Measurements from ENCODE around the gene CCDC181.
"Not testable (repeated sequence)": the region's sequence is repeated elsewhere in the genome, so short reads cannot be mapped to it uniquely, and the experiment has no call there.

CCDC181 gene

DNA sequence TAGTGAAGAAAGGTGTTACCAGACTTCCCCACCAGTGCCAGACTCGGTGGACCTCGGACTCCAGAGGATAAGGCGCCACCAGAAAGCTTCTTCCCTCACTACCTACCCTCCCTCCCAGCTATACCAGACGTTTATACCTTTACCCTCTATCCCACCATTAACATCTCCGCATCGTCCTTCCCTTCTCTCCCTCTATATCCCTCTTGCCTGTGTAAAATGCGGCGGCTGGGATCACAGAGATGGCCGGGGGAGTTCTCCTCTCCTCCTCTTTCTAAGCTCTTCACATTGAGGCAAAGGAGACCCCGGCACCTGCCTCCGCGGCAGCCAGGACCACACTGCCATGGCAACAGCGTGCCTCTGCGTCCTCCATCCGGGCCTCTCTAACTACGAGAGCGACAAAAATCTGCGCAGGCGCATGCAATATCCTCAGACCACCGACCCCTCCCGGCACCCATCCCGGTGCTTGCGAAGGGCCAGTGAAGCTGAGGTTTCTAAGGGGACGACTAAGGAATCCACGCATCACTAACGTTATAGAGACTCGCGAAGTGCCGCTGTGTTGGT lies at the start of gene CCDC181:
CCDC181 (minus strand) TSS at position 394 of the 561 bp plus-strand sequence. CDS start 2,547 bp downstream, outside the sequence.
- peak; percentile 11 to 16 for DNase-seq (ENCODE audit: extremely low read depth in 1 of 2, low read depth in 1 of 2)

DNA sequence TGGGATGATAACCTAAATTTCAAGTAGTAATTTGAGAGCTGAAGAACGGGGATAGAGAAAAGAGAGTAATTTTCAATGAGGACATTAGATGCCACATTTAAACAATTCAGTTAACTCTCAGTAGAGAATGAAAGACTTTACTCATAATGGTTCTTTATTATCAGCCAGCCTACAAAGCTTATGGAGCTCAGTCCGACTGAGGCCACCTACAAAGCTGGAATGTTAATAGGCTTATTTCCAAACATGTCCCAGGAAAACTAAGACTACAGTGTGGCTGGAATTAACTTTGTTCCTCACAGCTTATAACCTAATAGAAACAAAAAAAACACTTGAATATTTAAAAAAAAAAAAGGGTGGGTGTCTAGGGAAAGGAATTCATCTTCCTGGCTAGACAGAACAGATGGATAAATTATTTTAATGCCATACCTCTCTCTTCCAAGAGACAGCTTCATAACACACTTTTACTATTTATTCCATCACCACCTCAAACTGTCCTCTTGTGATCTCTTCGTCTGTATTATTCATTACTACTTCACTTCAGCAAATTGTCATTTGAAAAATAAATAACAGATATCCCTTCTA lies 48.6 kb upstream of the CCDC181 start:
- DNase-seq (ENCODE audit: extremely low read depth in 1 of 2, low read depth in 1 of 2): no peak

DNA sequence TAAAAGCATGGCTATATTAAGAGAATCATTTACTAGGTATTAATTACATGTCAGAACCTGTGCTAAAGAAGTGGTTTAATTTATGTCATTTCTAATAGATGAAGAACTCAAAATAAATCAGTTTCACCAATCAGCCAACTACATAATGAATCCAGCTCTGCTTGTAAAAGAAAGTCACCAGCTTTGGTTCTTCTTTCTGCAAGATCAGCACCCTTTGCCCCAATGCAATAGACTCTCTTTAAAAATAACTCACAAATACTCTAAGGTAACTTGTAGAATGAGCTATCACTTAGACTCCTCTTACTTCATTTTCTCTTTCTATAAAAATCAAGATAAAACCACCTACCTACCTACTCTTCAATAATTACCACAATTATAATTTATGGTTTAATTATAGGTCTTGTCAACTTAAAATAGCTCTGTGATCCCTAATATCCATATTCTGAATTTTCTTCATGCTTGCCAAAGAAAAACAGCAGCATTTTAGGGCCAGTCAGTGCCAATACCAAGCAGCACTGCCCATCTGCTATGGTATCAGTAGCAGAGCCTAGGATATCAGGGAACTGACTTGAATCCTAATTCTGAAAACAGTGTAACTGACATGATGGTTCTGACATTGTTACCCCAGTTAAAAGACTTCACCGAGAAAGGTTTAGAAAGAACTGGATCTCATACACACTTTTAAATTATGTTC lies 47.2 kb upstream of the CCDC181 start:
- no peak for DNase-seq (ENCODE audit: extremely low read depth in 1 of 2, low read depth in 1 of 2)

DNA sequence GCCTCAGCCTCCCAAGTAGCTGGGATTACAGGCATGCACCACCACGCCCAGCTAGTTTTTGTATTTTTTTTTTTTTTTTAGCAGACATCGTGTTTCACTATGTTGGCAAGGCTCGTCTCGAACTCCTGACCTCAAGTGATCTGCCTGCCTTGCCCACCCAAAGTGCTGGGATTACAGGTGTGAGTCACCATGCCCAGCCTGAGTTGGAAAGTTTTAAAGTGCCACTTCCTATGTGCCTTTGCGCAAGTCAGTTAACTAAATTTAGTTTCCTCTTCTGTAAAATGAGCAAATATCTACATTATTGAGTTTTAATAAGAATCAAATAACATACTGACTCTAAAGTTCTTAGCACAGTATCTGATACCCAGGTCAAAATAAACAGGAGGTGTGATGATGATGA lies 46.1 kb upstream of the CCDC181 start:
- no peak for DNase-seq (ENCODE audit: extremely low read depth in 1 of 2, low read depth in 1 of 2)

DNA sequence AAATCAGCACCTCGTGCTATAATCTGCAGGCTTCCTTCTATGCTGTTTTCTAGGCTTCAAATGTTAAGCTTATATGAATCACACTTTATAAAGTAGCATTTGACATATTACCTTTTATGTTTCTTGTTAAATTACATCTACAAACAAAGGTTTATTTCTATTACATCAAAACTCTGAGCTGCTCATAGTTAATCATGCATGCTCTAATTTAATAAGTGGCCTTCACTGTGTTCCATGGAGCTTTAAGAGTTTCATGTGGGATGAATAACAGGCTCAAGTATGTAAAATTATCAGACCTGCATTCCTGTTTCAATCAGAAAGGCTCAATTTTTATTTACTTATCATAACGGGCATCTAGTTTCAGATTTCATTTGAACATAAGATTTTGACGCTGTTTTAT lies 45.5 kb upstream of the CCDC181 start:
- DNase-seq (ENCODE audit: extremely low read depth in 1 of 2, low read depth in 1 of 2): no peak

DNA sequence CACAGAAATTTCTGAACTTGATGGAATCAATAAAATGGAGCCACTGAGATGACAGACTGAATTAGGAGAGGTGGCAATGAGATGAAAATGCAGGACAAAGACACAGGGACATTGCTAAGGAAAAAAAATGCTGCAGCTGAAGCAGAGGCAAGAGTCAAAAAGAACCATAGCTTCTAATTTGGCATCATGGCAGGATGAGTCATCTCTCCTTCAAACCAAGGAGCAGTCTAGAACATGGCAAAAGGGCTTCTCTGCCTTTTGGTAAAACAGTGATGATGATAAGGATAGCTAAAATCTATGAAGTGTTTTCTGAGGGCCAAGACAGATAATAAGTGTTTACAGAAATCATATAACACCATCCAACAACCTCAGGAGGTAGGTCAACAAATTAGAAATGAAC lies 41.7 kb upstream of the CCDC181 start:
- no peak for DNase-seq (ENCODE audit: extremely low read depth in 1 of 2, low read depth in 1 of 2)

DNA sequence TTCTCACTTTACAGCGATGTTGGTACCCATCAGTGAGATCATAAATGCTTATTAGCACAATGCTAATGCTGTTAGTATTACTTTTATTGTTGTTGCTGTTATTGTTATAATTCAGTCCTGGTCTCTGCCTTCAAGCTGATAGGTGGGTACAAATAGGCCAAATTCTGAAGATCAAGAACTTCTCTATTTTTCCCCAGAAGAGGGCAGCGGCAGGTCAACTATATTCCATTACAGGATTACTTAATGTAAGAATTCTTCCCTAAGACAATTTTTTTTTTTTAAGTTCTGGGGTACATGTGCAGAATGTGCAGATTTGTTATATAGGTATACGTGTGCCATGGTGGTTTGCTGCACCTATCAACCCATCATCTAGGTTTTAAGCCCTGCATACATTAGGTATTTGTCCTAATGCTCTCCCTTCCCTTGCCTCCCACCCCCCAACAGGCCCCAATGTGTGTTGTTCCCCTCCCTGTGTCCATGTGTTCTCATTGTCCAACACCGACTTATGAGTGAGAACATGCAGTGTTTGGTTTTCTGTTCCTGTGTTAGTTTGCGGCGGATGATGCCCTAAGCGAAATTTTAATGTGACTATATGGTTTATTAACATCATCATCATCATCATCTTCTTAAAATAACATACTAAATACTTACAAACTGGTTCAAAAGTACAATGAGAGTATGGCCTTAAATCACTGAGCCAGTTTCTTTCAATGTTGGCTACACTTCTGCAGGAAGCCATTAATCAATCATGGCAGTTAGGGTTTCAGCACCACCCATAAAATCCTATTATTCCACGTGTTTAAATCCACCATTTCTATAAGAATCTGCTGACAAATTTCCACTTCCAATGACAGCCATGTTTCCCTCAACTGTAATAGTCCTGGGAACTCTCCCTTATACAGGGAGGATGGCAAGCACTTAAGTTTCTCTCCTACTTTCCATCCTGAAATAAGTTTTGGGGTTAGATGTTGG lies 39.3 kb upstream of the CCDC181 start:
- DNase-seq (ENCODE audit: extremely low read depth in 1 of 2, low read depth in 1 of 2): no peak

DNA sequence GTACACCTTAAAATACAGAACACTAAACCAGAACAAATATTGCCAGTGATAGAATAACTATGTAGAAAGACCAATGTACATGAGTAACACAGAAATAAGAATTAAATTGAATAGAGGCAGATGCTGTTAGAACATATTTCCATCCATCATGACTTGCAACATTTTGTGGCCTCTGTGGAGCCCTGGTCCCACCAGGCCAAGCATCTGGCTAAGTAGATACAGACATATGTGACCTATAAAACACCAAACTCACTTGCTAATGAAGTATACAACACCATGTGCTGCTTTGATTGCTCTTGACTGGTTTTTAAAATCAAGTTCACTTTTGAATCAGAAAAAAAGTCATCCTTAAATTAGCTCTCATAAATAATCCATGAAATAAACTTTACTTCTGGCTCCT lies 38.0 kb upstream of the CCDC181 start:
- no peak for DNase-seq (ENCODE audit: extremely low read depth in 1 of 2, low read depth in 1 of 2)

- no peak for DNase-seq (ENCODE audit: extremely low read depth in 1 of 2, low read depth in 1 of 2)
Observed at GRCh38 chr1:169462385-169462784, 35.1 kb upstream of the CCDC181 start.

GRCh38 chr1:169461390-169462000 lies 34.2 kb upstream of the CCDC181 start:
- no peak for DNase-seq (ENCODE audit: extremely low read depth in 1 of 2, low read depth in 1 of 2)

- peak in 1 of 2 donors; percentile 0 for DNase-seq (ENCODE audit: extremely low read depth in 1 of 2, low read depth in 1 of 2)
Observed at GRCh38 chr1:169460191-169460833, 33.0 kb upstream of the CCDC181 start.

DNA sequence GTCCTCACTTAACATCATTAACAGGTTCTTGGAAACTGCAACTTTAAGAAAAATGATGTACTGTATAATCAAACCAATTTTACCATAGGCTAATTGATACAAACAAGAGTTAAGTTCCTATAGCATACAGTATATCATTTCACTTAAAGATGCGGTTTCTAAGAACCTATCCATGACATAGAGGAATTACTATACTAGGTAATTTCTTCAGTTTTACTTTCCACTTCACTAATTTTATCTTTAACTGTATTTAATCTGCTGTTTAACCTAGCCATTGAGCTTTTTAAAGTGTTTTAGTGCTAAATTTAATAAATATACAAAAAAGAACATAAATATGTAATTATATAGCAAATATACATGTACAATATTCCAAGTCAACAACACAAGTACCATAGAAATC lies 30.2 kb upstream of the CCDC181 start:
- no peak for DNase-seq (ENCODE audit: extremely low read depth in 1 of 2, low read depth in 1 of 2)

- DNase-seq (ENCODE audit: extremely low read depth in 1 of 2, low read depth in 1 of 2): no peak
Observed at GRCh38 chr1:169456029-169456428, 28.8 kb upstream of the CCDC181 start.

- no peak for DNase-seq (ENCODE audit: extremely low read depth in 1 of 2, low read depth in 1 of 2)
Observed at GRCh38 chr1:169452921-169453320, 25.6 kb upstream of the CCDC181 start.

- DNase-seq (ENCODE audit: extremely low read depth in 1 of 2, low read depth in 1 of 2): no peak
Observed at GRCh38 chr1:169451218-169451824, 24.0 kb upstream of the CCDC181 start.

DNA sequence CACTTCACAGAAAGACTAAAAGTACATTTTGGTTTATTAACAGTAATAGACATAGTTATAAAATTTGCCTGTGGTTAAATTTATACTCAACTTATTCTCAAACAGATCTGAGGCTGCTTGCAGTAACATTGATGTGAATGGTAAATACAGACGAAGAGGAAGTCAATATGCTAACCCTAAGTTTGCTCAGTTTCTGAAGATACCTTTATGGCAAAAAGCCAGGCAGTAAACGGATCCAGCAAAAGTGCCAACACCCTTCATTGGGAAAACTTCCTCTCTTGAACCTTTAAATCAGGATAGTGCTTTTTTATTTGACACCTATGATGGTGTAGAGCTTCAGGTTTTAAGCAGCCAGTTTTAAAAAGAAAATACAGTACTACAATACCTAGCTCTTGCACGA lies 16.6 kb upstream of the CCDC181 start:
- no peak for DNase-seq (ENCODE audit: extremely low read depth in 1 of 2, low read depth in 1 of 2)

DNA sequence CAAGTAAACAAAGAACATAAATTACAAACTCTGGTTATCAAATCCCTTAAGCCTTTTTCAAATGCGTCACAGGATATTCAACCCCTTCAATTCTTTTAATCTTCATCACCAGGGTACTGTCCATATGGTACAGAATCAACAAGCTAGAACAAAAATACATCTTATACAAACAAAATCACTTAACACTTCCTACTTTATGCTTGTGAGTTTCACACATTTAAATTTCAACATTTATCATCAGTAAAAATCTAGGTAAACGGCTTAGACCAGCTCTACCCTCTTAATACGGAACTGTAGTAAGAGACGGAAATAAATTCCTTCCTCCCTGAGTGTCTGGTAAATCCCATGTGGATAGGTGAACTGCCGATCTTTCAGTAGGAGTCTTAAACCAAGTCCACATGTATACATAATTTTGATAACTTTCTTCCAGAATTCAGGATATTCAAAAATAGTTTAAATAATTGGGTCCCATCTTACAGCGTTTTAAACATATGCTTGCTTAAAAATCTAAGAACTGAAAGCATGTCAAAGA lies 1.0 kb downstream of the CCDC181 start:
- no peak for DNase-seq (ENCODE audit: extremely low read depth in 1 of 2, low read depth in 1 of 2)

- DNase-seq (ENCODE audit: extremely low read depth in 1 of 2, low read depth in 1 of 2): no peak
Observed at GRCh38 chr1:169421309-169421708, 6.0 kb downstream of the CCDC181 start.

GRCh38 chr1:169414952-169415351 lies 12.3 kb downstream of the CCDC181 start:
- no peak for DNase-seq (ENCODE audit: extremely low read depth in 1 of 2, low read depth in 1 of 2)

- DNase-seq (ENCODE audit: extremely low read depth in 1 of 2, low read depth in 1 of 2): not testable (repeated sequence)
Observed at GRCh38 chr1:169408340-169408739, 18.9 kb downstream of the CCDC181 start.

Measured in activated CD8-positive, alpha-beta memory T cell treated with anti-CD3 and anti-CD28 coated beads for 1 hour (primary cell).